GM21737 (cell line): ENCODE measurements around the gene KRT82.

Experiments used
- ATAC-seq: cut with Tn5 transposase; IDR thresholded peaks from one replicate; pipeline ENCODE4 v1.9.1; 2021; ENCODE audit warnings: mild to moderate bottlenecking, moderate library complexity; ENCODE audit not compliant: unreplicated experiment

Gene KRT82

DNA sequence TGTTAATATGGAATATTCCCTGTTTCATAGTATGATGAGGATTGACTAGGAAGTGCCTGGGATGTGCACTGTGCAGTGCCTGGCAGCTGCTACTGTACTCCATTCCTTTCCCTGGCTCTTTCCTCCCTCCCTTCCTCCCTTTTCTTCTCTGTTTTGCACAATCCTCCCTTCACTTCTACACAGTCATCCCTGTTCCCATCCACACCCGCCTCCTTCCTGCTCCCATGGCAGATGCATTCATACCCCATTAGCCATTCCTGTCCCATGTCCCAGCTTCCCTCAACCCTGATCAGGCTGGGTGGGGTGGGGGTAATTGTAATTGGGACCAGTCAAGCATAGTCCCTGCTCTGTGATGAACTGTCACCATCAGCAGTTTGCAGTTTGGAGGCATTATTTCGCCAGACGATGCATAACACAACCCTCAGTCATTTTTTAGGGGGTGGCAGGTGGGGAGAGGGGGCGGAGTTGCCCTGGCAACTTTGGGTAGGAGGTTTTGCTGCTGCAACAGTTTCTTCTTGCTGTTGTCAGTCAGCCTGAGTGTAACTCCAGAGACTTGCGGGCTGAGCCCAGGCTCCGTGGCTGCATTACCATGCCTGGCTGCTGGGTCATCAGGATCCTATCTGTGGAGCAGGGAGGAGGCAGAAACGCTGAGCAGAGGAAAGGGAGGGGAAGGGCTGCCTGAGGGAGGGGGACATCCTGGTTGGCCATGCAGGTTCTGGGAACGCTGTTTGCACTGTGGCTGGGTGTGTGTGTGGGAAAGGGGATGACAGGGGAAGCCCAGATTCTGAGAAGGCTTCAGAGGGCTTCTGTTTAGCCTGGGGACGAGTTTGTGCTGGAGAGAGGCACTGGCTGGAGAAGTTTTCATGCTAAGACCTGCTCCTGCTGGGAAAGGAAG, 16.6 kb downstream of the KRT82 start:
- no peak for ATAC-seq

DNA sequence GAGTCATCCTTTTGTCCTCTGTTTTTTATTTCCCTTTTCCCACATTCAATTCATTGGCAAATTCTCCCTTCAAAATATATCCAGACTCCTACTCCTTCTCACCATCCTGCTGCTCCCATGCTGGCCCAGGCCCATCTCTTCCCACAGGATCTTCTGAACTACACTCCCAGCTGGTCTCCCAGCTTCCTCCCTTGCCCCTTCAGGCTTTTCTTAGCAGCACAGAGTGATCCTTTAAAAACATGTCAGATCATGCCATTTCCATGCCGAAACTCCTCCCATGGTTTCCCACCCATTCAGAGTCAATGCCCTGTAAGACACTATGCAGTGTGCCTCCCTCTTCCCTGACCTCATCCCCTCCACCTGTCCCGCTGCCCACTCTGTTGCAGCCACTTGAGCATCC, 18.3 kb downstream of the KRT82 start:
- no peak for ATAC-seq

DNA sequence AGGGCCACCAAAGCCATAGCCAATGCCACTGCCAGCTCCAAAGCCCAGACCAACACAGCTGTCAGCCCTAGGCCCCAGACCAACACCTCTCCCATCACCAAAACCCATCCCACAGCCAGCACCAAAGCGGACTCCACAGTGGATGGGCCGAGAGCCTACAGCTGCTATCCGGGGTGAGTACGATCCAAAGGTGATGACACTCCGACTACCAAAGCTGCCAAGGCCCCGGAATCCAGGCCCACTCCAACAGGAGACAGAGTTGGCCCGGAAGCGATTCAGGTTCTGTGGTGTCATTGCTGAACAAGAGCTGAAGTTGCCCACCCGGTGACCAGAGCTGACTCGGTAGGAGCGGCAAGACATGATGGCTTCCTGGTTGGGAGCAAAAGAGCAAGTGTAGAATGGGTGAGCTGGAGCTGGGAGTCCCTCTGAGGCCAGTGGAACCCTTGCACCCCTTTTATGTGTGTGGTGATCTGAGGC, 20.9 kb downstream of the KRT82 start, which contains the start of gene KRT84:
Gene KRT84, minus strand, starts transcription at position 427 of the 477 bp plus-strand sequence. Its CDS starts 67 bp downstream, at position 360.
- ATAC-seq, result no peak

DNA sequence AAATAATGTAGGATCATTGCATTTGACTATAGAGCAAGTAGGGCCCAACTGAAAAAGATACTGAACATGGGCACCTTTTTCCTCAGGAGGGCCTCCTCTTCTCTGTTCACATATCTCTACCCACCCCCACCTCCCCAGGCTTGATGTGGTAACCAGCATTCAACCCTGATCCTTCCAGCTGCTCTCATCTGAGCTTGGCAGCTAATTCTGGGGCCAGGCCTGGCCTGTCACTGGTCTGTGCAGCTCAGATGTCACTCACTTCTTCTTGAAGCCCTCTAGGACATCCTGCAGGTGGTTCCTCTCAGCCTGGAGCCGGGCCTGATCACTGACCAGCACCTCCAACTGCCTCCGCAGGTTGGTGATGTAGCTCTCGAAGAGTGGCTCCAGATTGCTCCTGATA, 22.8 kb downstream of the KRT82 start:
- no peak for ATAC-seq

DNA sequence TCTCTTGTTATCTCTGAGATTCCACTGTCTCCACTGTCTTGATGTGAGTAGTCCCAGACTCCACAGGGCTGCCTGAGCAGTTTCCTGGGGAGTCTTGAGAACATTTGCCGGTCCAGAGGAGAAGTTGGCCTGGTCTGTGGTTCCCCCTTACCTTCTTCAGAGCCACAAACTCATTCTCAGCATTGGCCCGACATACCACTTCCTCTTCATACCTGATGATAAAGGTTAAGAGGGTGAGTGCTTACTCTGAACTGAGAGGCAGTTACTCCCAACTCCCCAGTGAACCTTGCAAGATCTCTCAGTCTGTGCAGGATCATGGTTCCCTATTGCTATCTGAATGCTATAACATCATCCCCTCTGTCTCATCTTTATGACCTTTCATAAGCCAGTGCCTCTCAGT, 23.3 kb downstream of the KRT82 start:
- ATAC-seq, result no peak

DNA sequence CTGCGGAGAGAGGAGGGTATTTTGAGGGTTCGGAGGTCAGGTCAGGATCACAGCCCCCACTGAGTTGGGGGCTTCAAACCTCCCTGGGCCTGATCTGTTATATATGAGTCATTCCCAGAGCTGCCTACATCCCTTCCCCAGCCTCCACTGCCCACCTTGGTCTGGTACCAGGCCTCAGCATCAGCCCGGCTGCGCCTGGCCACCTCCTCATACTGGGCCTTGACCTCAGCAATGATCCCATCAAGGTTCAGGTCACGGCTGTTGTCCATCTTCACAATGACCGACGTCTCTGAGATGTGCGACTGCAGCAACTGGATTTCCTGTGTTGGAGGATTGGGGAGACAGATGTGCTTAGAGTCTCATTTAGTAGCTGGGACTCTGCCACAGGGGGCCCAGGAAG, 24.9 kb downstream of the KRT82 start:
- ATAC-seq, result no peak

DNA sequence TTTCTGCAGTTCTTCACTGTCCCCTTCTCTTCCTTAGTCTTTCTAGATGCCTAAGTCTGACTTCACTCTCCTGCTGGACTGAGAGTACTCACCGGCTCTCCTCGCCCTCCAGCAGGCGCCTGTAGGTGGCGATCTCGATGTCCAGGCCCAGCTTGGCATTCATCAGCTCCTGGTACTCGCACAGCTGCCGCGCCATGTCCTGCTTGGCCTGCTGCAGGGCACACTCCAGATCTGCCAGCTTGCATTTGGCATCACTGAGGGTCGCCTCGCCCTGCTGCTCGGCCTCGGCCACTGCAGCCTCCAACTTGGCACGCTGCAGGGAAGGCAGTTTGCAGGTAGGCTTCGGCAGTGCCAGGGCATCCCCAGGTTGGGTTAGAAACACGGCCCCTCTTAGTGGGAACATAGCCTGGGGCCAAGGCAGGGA, 25.9 kb downstream of the KRT82 start:
- ATAC-seq, result no peak

DNA sequence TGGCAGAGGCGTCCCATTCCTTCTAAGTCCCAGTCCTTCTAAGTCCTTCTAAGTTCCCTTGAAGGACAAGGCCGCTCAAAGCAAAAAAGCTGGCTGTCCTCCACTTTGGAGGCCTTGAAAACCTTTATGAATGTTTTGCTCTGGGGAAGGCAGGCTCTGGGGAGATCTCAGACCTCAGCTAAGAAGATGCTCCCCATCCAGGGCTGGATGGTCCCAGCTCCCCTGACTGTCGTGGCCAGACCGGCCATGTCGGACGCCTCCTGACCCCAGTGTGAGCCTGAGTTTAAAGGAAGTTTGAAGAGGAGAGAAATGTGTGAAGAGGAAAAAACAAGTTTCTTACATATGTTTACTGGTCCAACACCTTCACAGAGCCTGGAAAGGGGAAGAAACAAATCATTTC, 26.6 kb downstream of the KRT82 start:
- ATAC-seq, result no peak

DNA sequence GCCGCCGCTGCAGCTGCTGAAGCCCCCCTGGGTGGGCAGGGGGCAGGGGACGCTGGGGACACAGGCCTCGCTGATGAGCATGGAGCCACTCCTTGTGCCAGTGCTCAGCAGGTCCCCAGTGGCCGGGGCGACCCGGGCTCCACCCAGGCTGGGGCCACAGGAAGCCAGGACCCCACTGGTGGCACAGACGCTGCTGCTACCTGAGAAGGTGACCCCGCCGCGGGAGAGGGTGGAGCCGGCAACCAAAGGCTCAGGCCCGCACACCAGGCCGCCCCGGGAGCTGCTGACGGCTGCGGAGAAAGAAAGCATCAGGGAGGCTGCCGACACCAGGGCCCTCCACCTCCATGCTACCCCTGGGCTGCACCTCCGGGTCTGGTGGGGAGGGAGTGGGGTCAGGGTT, 28.0 kb downstream of the KRT82 start:
- ATAC-seq, result no peak

DNA sequence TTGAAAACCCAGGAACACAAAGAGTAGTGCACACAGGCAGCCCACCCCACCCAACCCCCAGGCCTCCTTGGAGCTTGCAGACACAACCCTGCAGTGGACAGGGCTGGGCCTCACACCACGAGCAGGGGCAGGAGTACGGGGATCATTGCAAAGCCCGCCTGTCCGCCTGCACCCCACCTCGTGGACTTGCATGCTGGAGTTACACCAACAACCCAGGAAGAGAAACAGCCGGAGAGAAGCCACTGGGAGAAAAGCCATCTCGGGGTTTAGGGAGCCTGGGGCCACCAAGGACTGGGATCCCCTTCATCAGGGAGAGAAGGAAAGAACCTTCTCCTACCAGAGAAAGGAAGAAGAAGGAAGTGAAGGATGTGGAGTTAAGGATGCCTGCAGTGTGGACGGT, 28.9 kb downstream of the KRT82 start:
- no peak for ATAC-seq

DNA sequence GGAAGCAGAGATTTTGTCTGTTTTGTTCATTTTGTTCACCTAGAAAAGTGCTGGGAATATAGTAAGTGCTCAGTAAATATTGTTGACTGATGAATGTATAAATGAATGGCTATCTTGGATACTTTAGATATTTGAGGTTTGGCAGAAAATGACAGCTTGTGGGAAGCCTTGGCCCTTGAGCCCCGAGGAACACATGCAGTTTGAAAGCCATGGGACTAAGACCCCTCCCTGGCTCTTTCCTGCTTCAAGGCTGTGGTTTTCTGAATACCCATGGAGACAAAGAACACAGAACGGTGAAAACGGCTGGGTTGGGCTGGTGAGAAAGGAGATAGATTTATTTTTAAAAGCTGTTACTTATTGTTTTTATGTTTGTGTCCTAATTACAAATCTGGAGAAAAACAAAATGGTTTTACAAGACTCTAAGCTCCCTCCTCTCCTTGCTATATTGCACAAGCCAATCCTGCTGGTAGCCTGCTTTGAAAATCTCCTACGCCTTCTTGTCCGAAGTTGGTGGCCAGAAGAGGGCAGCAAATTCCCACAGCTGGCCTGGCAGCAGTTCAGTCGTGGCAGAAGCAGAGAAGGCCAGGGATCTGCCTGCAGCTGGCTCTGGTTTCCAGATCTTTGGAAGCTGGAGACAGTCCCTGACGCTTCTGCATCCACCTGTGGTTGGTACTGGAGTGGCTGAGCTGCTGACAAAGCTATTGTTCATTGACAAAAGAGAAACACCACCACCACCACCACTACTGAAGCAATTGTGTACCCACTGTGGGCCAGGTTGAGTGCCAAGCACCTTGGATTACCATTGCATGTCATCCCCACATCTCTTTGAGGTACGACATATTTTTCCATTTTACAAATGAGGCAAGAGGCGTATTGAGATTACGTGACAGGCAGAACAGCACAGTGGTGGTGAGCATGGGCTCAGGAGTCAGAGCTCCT, 33.6 kb downstream of the KRT82 start:
- no peak for ATAC-seq

DNA sequence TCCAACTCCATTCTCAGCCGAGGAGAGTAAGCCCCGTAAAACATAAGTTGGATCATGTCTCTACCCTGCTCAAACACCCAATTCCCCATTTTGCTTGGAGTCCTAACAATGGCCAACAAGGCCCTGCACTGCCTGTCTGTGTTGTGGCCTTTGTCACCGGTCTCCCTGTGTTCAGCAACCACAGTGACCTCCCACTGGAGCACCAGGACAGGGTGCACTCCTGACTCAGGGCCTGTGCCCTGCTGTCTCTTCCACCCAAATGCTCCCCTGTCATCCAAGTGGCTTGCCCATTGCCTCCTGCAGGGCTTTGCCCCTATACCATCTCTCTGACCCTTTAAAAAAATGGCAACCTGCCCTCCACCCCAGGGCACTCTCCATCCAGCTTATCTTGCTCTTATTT, 34.4 kb downstream of the KRT82 start:
- no peak for ATAC-seq

DNA sequence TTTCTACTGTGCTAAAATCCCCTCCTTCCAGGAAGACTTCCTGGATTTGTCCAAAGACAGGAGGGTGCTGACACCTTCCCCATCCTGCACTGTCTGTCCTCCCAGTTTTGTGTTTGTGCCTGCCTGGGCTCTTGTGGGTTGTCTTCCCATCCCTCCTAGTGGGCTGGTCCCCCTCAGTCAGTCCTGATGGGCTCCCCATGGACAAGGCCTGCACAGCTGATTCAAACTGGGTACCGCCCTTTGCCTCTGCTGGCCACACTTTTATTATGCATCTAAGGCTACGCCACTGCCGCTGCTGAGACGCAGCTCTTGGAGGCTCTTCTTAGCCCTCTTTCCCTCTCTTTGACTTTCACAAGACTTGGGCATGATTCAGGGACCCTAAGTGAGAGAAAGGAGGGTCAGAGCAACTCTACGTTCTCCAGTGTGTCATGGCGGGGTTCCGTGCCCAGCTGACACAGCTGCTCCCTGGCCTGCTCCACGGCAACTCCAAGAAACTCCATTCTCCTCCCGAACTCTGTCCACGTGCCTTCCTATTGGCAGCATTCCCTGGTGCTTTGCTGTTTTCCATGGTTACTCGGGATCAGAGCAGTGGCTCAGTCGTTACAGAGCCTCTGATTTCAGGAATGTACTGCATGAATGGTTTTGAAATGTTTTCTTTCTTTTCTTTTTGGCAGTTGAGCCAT, 35.1 kb downstream of the KRT82 start:
- ATAC-seq, result no peak

DNA sequence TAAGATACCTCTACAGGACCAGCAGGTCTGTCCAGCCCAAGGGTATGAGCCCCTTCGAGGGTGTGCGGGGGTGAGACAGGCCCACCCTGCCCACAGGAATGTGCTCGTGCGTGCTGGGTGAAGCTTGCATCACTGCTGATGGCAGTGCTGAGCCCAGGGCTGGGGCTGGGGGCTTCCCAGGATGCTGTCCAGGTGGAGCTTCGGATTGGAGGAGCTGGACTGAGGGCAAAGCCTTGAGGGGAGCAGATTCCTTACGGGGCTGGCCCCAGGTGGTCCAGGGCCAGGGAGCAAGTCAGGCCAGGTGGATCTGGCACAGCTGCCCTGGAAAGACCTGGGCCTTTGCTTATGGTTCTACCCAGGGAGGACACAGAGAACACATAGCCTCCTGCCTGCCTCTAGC, 36.3 kb downstream of the KRT82 start:
- ATAC-seq, result no peak

DNA sequence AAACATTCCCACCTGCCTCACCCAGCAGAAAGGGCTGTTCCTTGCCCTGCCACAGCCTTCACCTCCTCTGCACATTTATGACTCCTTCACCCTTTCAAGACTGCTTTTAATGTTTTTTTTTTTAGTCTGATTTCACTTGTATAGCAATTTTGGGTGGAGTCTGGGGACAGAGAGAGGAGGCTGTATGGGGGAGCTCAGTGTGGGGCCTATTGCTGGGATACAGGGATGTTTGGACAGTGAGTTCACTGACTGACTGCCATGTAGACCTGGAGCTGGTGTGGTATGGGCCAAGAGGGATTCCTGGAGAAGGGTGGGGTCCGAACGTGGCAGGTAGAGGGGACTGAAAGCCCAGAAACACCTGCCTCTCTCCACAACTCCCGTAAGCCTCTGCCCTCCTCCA, 36.9 kb downstream of the KRT82 start:
- ATAC-seq, result no peak

DNA sequence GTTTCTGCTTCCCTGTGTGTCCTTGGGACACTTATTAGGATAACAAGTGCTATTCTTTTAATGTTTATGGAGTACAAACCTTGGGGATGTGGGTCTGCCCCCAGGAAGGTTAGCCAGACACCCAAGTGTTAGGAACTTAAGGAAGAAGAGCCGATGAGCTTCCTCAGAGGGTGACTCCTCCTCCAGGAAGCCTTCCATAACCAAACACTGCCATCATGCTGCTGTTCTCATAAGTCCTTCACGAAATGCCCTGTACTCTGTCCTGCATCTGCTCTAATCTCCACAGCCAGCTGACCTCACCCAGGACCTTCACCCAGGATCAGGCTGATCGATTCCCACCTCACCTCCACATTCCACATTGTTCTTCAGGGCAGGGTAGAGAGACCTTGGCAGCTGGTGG, 37.6 kb downstream of the KRT82 start:
- ATAC-seq, result no peak

DNA sequence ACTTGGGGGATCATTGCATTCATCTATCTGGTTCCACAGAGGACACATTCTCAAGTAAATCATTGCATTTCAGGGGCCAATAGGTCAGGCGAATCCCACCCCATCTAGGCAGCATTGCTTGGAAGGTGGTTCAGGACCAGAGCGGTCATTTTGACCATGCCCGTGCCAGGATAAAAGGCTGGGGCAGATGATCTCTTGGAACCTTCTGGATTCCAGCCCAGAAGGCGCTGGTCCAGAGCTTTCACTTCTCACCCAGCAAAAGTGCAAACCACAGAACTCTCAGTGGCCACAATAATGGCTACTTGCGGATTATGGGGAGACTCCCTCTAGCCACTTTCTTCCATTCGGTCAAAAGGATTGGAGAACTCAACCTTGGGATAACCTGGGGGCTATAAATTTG, 38.3 kb downstream of the KRT82 start:
- ATAC-seq, result no peak

DNA sequence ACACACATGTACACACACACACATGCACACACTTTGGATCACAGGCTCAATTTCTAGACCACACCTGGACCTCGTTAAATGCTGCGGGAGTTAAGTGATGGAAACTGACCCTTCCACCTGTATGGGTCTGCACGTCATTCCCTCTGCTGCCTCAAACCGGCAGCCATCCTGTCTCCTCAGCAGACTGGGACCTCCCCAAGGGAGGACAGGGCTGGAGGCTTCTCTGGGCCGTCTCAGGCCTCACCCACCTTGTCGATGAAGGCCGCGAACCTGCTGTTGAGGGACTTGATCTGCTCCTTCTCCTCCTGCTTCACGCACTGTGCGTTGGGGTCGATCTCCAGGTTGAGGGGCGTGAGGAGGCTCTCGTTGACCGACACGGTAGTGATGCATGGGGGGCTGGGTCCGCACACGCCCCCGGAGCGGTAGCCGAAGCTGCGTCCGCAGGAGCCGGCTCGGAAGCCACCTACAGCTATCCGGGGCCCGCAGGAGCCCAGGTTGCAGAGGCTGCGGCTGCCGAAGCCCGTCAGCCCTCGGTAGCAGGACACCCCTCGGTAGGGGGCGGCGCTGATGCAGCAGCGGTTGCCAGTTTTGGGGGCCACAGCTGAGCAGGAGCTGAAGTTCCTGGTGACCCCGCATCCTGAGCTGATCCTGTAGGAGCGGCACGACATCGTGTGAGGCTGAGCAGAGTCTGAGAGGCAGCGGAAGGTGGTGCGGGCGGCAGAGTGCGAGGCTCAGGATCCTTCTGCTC, 39.2 kb downstream of the KRT82 start, which contains the start of gene KRT85:
Gene KRT85, minus strand, starts transcription at position 744 of the 748 bp plus-strand sequence. Its CDS starts 76 bp downstream, at position 668.
- no peak for ATAC-seq

DNA sequence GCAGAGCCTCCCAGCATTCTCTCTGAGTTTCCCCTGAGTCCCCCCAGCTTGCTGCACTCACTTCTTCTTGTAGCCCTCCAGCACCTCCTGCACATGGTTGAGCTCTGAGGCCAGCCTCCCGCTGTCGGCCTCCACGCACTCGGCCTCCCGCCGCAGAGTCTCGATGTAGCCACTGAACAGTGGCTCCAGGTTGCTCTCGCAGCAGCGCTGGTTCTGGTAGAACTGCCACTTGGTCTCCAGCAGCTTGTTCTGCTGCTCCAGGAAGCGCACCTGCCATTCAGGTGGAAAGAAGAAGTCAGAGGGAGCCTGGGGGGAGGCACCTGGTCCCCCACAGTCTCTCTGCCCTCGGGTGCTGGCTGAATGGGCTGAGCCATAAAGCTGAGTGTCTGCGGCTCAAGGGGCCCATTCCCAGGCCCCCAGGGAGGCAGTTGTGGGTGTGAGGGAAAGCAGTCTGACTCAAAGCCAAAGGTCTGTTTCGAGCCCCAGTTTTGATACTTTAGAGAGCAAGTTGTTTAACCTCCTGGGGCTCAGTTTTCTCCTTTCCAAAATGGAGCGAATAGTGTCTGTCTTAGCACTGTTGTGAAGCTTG, 41.1 kb downstream of the KRT82 start:
- no peak for ATAC-seq

DNA sequence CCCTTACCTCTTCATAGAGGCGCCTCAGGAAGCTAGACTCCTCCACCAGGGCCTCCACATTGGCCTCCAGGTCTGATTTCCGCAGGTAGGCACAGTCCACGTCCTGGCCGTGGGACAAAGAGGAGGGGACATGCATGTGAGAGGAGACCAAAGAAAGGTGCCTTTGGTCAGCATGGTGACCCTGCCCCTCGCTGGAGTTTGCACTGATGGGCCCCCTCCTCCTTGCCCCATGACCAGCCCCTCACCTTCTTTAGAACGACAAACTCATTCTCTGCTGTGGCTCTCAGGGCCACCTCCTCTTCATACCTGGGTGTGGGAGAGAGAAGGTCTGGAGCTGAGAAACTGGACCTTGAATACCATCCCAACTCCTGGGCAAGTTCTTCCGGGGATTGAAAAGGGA, 42.1 kb downstream of the KRT82 start:
- no peak for ATAC-seq
